HG02970 (cell line): ENCODE results near the gene CLCN5.

Experiments used
- ATAC-seq: cut with Tn5 transposase; IDR thresholded peaks from one replicate; pipeline ENCODE4 v1.9.1; 2021; ENCODE audit warnings: mild to moderate bottlenecking, moderate library complexity, moderate number of reproducible peaks; ENCODE audit not compliant: unreplicated experiment, low FRiP score

The CLCN5 gene

GRCh38 chrX:50073601-50074000, 151.2 kb downstream of the CLCN5 start:
- ATAC-seq: no peak

- no peak for ATAC-seq
These were observed 153.4 kb downstream of the CLCN5 start for GRCh38 chrX:50075630-50076339.

GRCh38 chrX:50081282-50081889, 159.0 kb downstream of the CLCN5 start:
- ATAC-seq: no peak

GRCh38 chrX:50082741-50083140, 160.3 kb downstream of the CLCN5 start:
- ATAC-seq: no peak

- ATAC-seq: no peak
These were observed 166.2 kb downstream of the CLCN5 start for GRCh38 chrX:50088645-50089044.

GRCh38 chrX:50093625-50094024, 171.2 kb downstream of the CLCN5 start:
- ATAC-seq: no peak

GRCh38 chrX:50097071-50097470, 174.7 kb downstream of the CLCN5 start:
- ATAC-seq: no peak

GRCh38 chrX:50098241-50098640, 175.8 kb downstream of the CLCN5 start:
- no peak for ATAC-seq

- ATAC-seq: no peak
These were observed 176.4 kb downstream of the CLCN5 start for GRCh38 chrX:50098749-50099148.

GRCh38 chrX:50099331-50099730, 176.9 kb downstream of the CLCN5 start:
- no peak for ATAC-seq

GRCh38 chrX:50100188-50100587, 177.8 kb downstream of the CLCN5 start:
- ATAC-seq: no peak

- no peak for ATAC-seq
These were observed 180.8 kb downstream of the CLCN5 start for GRCh38 chrX:50103176-50103575.

- no peak for ATAC-seq
These were observed 181.6 kb downstream of the CLCN5 start for GRCh38 chrX:50103866-50104566.

- no peak for ATAC-seq
These were observed 183.8 kb downstream of the CLCN5 start for GRCh38 chrX:50106051-50106675.

- no peak for ATAC-seq
These were observed 185.1 kb downstream of the CLCN5 start for GRCh38 chrX:50107470-50107869.

- no peak for ATAC-seq
These were observed 185.9 kb downstream of the CLCN5 start for GRCh38 chrX:50108264-50108663.

GRCh38 chrX:50111742-50112141, 189.3 kb downstream of the CLCN5 start:
- no peak for ATAC-seq

GRCh38 chrX:50114113-50114512, 191.7 kb downstream of the CLCN5 start:
- ATAC-seq: no peak

GRCh38 chrX:50115973-50116372, 193.6 kb downstream of the CLCN5 start:
- no peak for ATAC-seq

- ATAC-seq: no peak
These were observed 195.1 kb downstream of the CLCN5 start for GRCh38 chrX:50117476-50117875.

GRCh38 chrX:50125480-50125879, 203.1 kb downstream of the CLCN5 start:
- no peak for ATAC-seq
